H9 (cell line): ENCODE results near the gene ZNF688. TPM values are rescaled to one million over a fixed set of nuclear protein-coding genes. Genes with fewer than 3 reads are reported as not detected.
"Not testable (repeated sequence)": the region's sequence is repeated elsewhere in the genome, so short reads cannot be mapped to it uniquely, and the experiment has no call there.

Experiments used
- DNase-seq: peaks from one replicate; pipeline ENCODE4 v3.0.0-alpha.2; 2017
- H2AFZ ChIP-seq: one replicate; pipeline ENCODE4 v1.6.1; 2013; ENCODE audit warnings: mild to moderate bottlenecking, low read length, control low read depth, moderate library complexity
- H2AK5ac ChIP-seq: 2 replicates; pipeline ENCODE4 v1.6.1; 2013; ENCODE audit warnings: low read length, control low read depth, mixed read lengths; ENCODE audit not compliant: insufficient read length
- H2BK120ac ChIP-seq: one replicate; pipeline ENCODE4 v1.6.1; 2013; ENCODE audit warnings: low read depth, mild to moderate bottlenecking, low read length, control low read depth, inconsistent platforms; ENCODE audit not compliant: poor library complexity, severe bottlenecking
- H2BK12ac ChIP-seq: 2 replicates; pipeline ENCODE4 v1.6.1; 2013; ENCODE audit warnings: low read length, control low read depth, mixed read lengths, low read depth; ENCODE audit not compliant: insufficient read length
- H2BK15ac ChIP-seq: 2 replicates; pipeline ENCODE4 v1.6.1; 2013; ENCODE audit warnings: low read depth, low read length, control low read depth
- H2BK20ac ChIP-seq: one replicate; pipeline ENCODE4 v1.6.1; 2013; ENCODE audit warnings: low read depth, mild to moderate bottlenecking, low read length, control low read depth, inconsistent platforms; ENCODE audit not compliant: poor library complexity, severe bottlenecking
- H2BK5ac ChIP-seq: 2 replicates; pipeline ENCODE4 v1.6.1; 2013; ENCODE audit warnings: low read length, control low read depth, mixed read lengths; ENCODE audit not compliant: insufficient read length
- H3K14ac ChIP-seq: 2 replicates; pipeline ENCODE4 v1.6.1; 2013; ENCODE audit warnings: low read length, control low read depth; ENCODE audit not compliant: insufficient read depth
- H3K18ac ChIP-seq: 2 replicates; pipeline ENCODE4 v1.6.1; 2013; ENCODE audit warnings: low read depth, mild to moderate bottlenecking, mixed read lengths, low read length, control low read depth; ENCODE audit not compliant: insufficient read length
- H3K23ac ChIP-seq: 2 replicates; pipeline ENCODE4 v1.6.1; 2013; ENCODE audit warnings: low read length, control low read depth, mixed read lengths, low read depth; ENCODE audit not compliant: insufficient read length
- H3K23me2 ChIP-seq: 2 replicates; pipeline ENCODE4 v1.6.1; 2013; ENCODE audit warnings: low read depth, mild to moderate bottlenecking, mixed read lengths, low read length, control low read depth; ENCODE audit not compliant: insufficient read length, poor library complexity, severe bottlenecking
- H3K27ac ChIP-seq: 2 replicates; pipeline ENCODE4 v1.5.1; 2013; ENCODE audit warnings: low read length, control low read depth, mixed read lengths, low read depth; ENCODE audit not compliant: insufficient read length
- H3K27me3 ChIP-seq: 2 replicates; pipeline ENCODE4 v1.6.1; 2013; ENCODE audit warnings: low read length, control low read depth, inconsistent platforms; ENCODE audit not compliant: insufficient read depth
- H3K4ac ChIP-seq: 2 replicates; pipeline ENCODE4 v1.6.1; 2013; ENCODE audit warnings: low read depth, mild to moderate bottlenecking, control low read depth, inconsistent platforms, low read length, moderate library complexity
- H3K4me1 ChIP-seq: 2 replicates; pipeline ENCODE4 v1.6.1; 2013; ENCODE audit warnings: low read length, control low read depth, inconsistent platforms; ENCODE audit not compliant: insufficient read depth
- H3K4me2 ChIP-seq: 2 replicates; pipeline ENCODE4 v1.6.1; 2013; ENCODE audit warnings: low read length, control low read depth, mixed read lengths; ENCODE audit not compliant: insufficient read length, insufficient read depth
- H3K56ac ChIP-seq: 2 replicates; pipeline ENCODE4 v1.6.1; 2013; ENCODE audit warnings: low read depth, mild to moderate bottlenecking, mixed read lengths, low read length, control low read depth; ENCODE audit not compliant: insufficient read length
- H3K79me1 ChIP-seq: 2 replicates; pipeline ENCODE4 v1.6.1; 2013; ENCODE audit warnings: low read depth, mild to moderate bottlenecking, moderate library complexity, low read length, control low read depth, inconsistent platforms; ENCODE audit not compliant: insufficient read depth, poor library complexity, severe bottlenecking
- H3K79me2 ChIP-seq: 2 replicates; pipeline ENCODE4 v1.6.1; 2013; ENCODE audit warnings: low read length, control low read depth, inconsistent platforms; ENCODE audit not compliant: insufficient read depth
- H3K9ac ChIP-seq: 2 replicates; pipeline ENCODE4 v1.6.1; 2013; ENCODE audit warnings: low read length, control low read depth, mixed read lengths; ENCODE audit not compliant: insufficient read length; ENCODE audit errors: extremely low read depth
- H3K9me3 ChIP-seq: one replicate; pipeline ENCODE4 v1.6.1; 2013; ENCODE audit warnings: low read depth, low read length, inconsistent platforms; ENCODE audit not compliant: control insufficient read depth
- H3T11ph ChIP-seq: one replicate; pipeline ENCODE4 v1.6.1; 2013; ENCODE audit warnings: mild to moderate bottlenecking, low read length, control low read depth, inconsistent platforms
- H4K20me1 ChIP-seq: one replicate; pipeline ENCODE4 v1.6.1; 2013; ENCODE audit not compliant: control insufficient read depth, insufficient read length, insufficient read depth
- H4K5ac ChIP-seq: 2 replicates; pipeline ENCODE4 v1.6.1; 2013; ENCODE audit warnings: low read depth, mild to moderate bottlenecking, mixed read lengths, low read length, control low read depth; ENCODE audit not compliant: insufficient read length
- H4K8ac ChIP-seq: replicated peaks from 2 replicates; pipeline ENCODE4 v1.6.1; 2013; ENCODE audit warnings: low read length, control low read depth, mixed read lengths, low read depth; ENCODE audit not compliant: insufficient read length
- H4K91ac ChIP-seq: 2 replicates; pipeline ENCODE4 v1.6.1; 2013; ENCODE audit warnings: low read depth, mild to moderate bottlenecking, moderate library complexity, mixed read lengths, low read length, control low read depth; ENCODE audit not compliant: insufficient read length
- H3K27ac Mint-ChIP-seq, 3 experiments: 2 replicates in 2 of 3; 3 replicates in 1 of 3; pipeline ENCODE4 v1.8.0; 2020 to 2021; ENCODE audit warnings: mixed read lengths in 3 of 3, mild to moderate bottlenecking in 1 of 3, moderate library complexity in 1 of 3
- H3K27me3 Mint-ChIP-seq: 2 replicates; pipeline ENCODE4 v1.8.0; 2021; ENCODE audit warnings: low read depth, mild to moderate bottlenecking, moderate library complexity, mixed read lengths
- H3K36me3 Mint-ChIP-seq, 3 experiments: 2 replicates in 2 of 3; 3 replicates in 1 of 3; pipeline ENCODE4 v1.8.0; 2020 to 2021; ENCODE audit warnings: low read depth in 3 of 3, mixed read lengths in 3 of 3; ENCODE audit not compliant: insufficient read depth in 1 of 3
- H3K4me1 Mint-ChIP-seq, 2 experiments: 2 replicates each; pipeline ENCODE4 v1.8.0; 2020; ENCODE audit warnings: mixed read lengths in 2 of 2
- H3K4me3 Mint-ChIP-seq, 2 experiments: 2 replicates in 1 of 2; 3 replicates in 1 of 2; pipeline ENCODE4 v1.8.0; 2020 to 2021; ENCODE audit warnings: mild to moderate bottlenecking in 2 of 2, mixed read lengths in 2 of 2, moderate library complexity in 1 of 2
- H3K9me3 Mint-ChIP-seq, 2 experiments: 2 replicates in 1 of 2; 3 replicates in 1 of 2; pipeline ENCODE4 v1.8.0; 2020; ENCODE audit warnings: mild to moderate bottlenecking in 2 of 2, mixed read lengths in 2 of 2, moderate library complexity in 1 of 2
- WGBS: extraction: QIAGEN DNeasy Blood & Tissue Kit; methylation state at CpG from one replicate; pipeline ENCODE4 v1.1.7; 2013; ENCODE audit warnings: missing lambda C conversion rate, low lambda C conversion rate, mixed read lengths; ENCODE audit not compliant: insufficient read length; ENCODE audit errors: extremely low coverage; 5-methylcytosine and 5-hydroxymethylcytosine counted together
- total RNA-seq: library from RNA; stranded (reverse); gene quantifications from 2 replicates; pipeline ENCODE4 v1.2.1, GENCODE V29; 2021

The ZNF688 gene
- total RNA-seq, 1 experiment from 2014 or later = 4.5 TPM

DNA sequence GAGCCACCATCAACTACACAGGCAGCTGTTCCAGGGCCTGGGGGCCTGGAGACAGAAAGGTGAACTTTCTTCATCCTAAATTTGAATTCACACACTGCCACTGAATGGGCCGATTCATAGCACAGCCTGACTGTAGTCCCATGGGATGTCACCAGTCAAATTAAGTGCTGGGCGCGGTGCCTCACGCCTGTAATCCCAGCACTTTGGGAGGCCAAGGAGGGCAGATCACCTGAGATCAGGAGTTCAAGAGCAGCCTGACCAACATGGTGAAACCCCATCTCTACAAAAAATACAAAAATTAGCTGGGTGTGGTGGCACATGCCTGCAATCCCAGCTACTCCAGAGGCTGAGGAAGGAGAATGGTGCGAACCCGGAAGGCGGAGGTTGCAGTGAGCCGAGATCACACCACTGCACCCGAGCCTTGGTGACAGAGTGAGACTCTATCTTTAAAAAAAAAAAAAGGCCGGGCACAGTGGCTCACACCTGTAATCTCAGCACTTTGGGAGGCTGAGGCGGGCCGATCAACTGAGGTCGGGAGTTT, 31.5 kb downstream of the ZNF688 start:
- H2AFZ ChIP-seq, H3K27me3 ChIP-seq, H3K18ac ChIP-seq, H3K27me3 Mint-ChIP-seq, H2BK5ac ChIP-seq, H3K79me1 ChIP-seq, H2BK12ac ChIP-seq, H4K91ac ChIP-seq, H3K23ac ChIP-seq, H3K4me1 ChIP-seq, H4K8ac ChIP-seq, H2BK15ac ChIP-seq, H2AK5ac ChIP-seq, H3K27ac ChIP-seq, H3K9me3 Mint-ChIP-seq, H3K9ac ChIP-seq, H3K79me2 ChIP-seq, H3K4me2 ChIP-seq, H4K5ac ChIP-seq, H3K14ac ChIP-seq, H4K20me1 ChIP-seq, H3T11ph ChIP-seq, DNase-seq, H3K9me3 ChIP-seq, H3K4ac ChIP-seq, H2BK120ac ChIP-seq, H3K56ac ChIP-seq, H2BK20ac ChIP-seq: not testable (repeated sequence)
- Mint-ChIP-seq H3K27ac (peak overlapping the region in 1 of 3 experiments; percentile 56; a peak in 2 of 7 replicates), H3K4me3 (0 out of 5 replicates have a peak overlapping the region, but pooled peaks of 1 of the 2 experiments have one; percentile 7), H3K4me1 (peaks cover 17 to 20% of the 10 kb centered on the region in 2 experiments), H3K36me3 (peaks cover 3 to 13% (median 6%) of the 10 kb centered on the region in 3 experiments; a peak in 6 of 7 replicates)
- no CpG with 5 or more reads among the region's 13 CpGs for WGBS
- peaks cover 11% of the 10 kb centered on the region for H3K23me2 ChIP-seq
